Glutamatergic neuron (in vitro differentiated cells): ENCODE measurements around the gene SRGAP3. TPM values are rescaled to one million over a fixed set of nuclear protein-coding genes. Genes with fewer than 3 reads are reported as not detected.

Source experiments
- DNase-seq: peaks from one replicate; pipeline ENCODE4 v3.0.0; 2022
- H3K27ac Mint-ChIP-seq: one replicate; pipeline ENCODE4 v1.8.0; 2020; ENCODE audit warnings: mild to moderate bottlenecking, mixed read lengths, inconsistent platforms; ENCODE audit not compliant: unreplicated experiment
- H3K27me3 Mint-ChIP-seq: one replicate; pipeline ENCODE4 v1.8.0; 2020; ENCODE audit warnings: mild to moderate bottlenecking, moderate library complexity, mixed read lengths, inconsistent platforms; ENCODE audit not compliant: unreplicated experiment
- H3K36me3 Mint-ChIP-seq: one replicate; pipeline ENCODE4 v1.8.0; 2020; ENCODE audit warnings: mild to moderate bottlenecking, mixed read lengths, inconsistent platforms; ENCODE audit not compliant: unreplicated experiment
- H3K4me1 Mint-ChIP-seq: one replicate; pipeline ENCODE4 v1.8.0; 2020; ENCODE audit warnings: mild to moderate bottlenecking, low read depth, mixed read lengths, inconsistent platforms; ENCODE audit not compliant: unreplicated experiment
- H3K4me3 Mint-ChIP-seq: one replicate; pipeline ENCODE4 v1.8.0; 2020; ENCODE audit warnings: mild to moderate bottlenecking, mixed read lengths, inconsistent platforms; ENCODE audit not compliant: unreplicated experiment
- H3K9me3 Mint-ChIP-seq: one replicate; pipeline ENCODE4 v1.8.0; 2020; ENCODE audit warnings: mild to moderate bottlenecking, moderate library complexity, mixed read lengths, inconsistent platforms; ENCODE audit not compliant: unreplicated experiment
- CTCF ChIP-seq: fragments of 200-600 bp; sonication (generic); IDR thresholded peaks from one replicate; pipeline ENCODE4 v1.5.0; 2021; ENCODE audit not compliant: partially characterized antibody, unreplicated experiment
- total RNA-seq: library from RNA; stranded (reverse); fragmentation: NEBNext Ultra II Directional; extraction: Animal tissue kit (Norgen Biotek cat#: 25700); gene quantifications from one replicate; pipeline ENCODE4 v1.2.1, GENCODE V29; 2021; ENCODE audit not compliant: unreplicated experiment

The SRGAP3 gene
- total RNA-seq, 1 donor from 2014 or later = 197 TPM

GRCh38 chr3:9036404-9037131, 212.9 kb downstream of the SRGAP3 start:
- TF ChIP-seq CTCF = no peak
- DNase-seq = no peak
- H3K36me3 Mint-ChIP-seq = peaks cover 4% of the 10 kb centered on the region
- no peak overlapping the region for H3K27ac Mint-ChIP-seq
- no peaks in the 10 kb centered on the region for H3K4me1 Mint-ChIP-seq
- no peaks in the 10 kb centered on the region for H3K27me3 Mint-ChIP-seq
- H3K9me3 Mint-ChIP-seq = no peaks in the 10 kb centered on the region
- no peak overlapping the region for H3K4me3 Mint-ChIP-seq

GRCh38 chr3:9035961-9036360, 213.5 kb downstream of the SRGAP3 start:
- Mint-ChIP-seq H3K27ac (no peak overlapping the region), H3K27me3 (no peaks in the 10 kb centered on the region), H3K36me3 (peaks cover 10% of the 10 kb centered on the region), H3K4me3 (no peak overlapping the region), H3K4me1 (no peaks in the 10 kb centered on the region), H3K9me3 (no peaks in the 10 kb centered on the region)
- no peak for DNase-seq
- TF ChIP-seq CTCF = no peak

GRCh38 chr3:9035473-9035872, 214.0 kb downstream of the SRGAP3 start:
- no peaks in the 10 kb centered on the region for H3K4me1 Mint-ChIP-seq
- peaks cover 13% of the 10 kb centered on the region for H3K36me3 Mint-ChIP-seq
- DNase-seq = no peak
- no peaks in the 10 kb centered on the region for H3K9me3 Mint-ChIP-seq
- H3K27ac Mint-ChIP-seq = no peak overlapping the region
- no peak for TF ChIP-seq CTCF
- H3K4me3 Mint-ChIP-seq = no peak overlapping the region
- H3K27me3 Mint-ChIP-seq = no peaks in the 10 kb centered on the region

- peaks cover under 1% of the 10 kb centered on the region for H3K9me3 Mint-ChIP-seq
- H3K4me1 Mint-ChIP-seq = no peaks in the 10 kb centered on the region
- no peak for DNase-seq
- H3K36me3 Mint-ChIP-seq = peaks cover 13% of the 10 kb centered on the region
- no peak for TF ChIP-seq CTCF
- H3K4me3 Mint-ChIP-seq = no peak overlapping the region
- H3K27me3 Mint-ChIP-seq = no peaks in the 10 kb centered on the region
- H3K27ac Mint-ChIP-seq = no peak overlapping the region
These were observed 215.6 kb downstream of the SRGAP3 start for GRCh38 chr3:9033867-9034266.

- no peak overlapping the region for H3K27ac Mint-ChIP-seq
- H3K27me3 Mint-ChIP-seq = no peaks in the 10 kb centered on the region
These were observed 217.1 kb downstream of the SRGAP3 start for GRCh38 chr3:9032231-9032777.

More at GRCh38 chr3:9032231-9032777, 217.1 kb downstream of the SRGAP3 start:
- no peak for TF ChIP-seq CTCF
- Mint-ChIP-seq H3K4me3 (no peak overlapping the region), H3K36me3 (peaks cover 18% of the 10 kb centered on the region), H3K4me1 (no peaks in the 10 kb centered on the region), H3K9me3 (peaks cover 2% of the 10 kb centered on the region)
- no peak for DNase-seq
